Tracheal epithelial cell (primary cell): ENCODE data around the gene PLA2G12B. TPM values are rescaled to one million over a fixed set of nuclear protein-coding genes. Genes with fewer than 3 reads are reported as not detected.

Experiments
- total RNA-seq: library from RNA; depleted of rRNA; stranded (reverse); fragments of >200 nt; gene quantifications from 2 replicates; pipeline ENCODE4 v1.2.1, GENCODE V29; 2014

The PLA2G12B gene
- total RNA-seq = not detected in 2 replicates

GRCh38 chr10:72954596-72955554 lies at the start of gene PLA2G12B:
Gene PLA2G12B (minus strand): TSS chr10:72954806. CDS start chr10:72954685, 121 bp downstream.

GRCh38 chr10:72893136-72893798 lies 61.3 kb downstream of the PLA2G12B start, which contains the start of gene OIT3:
Gene OIT3 (plus strand): TSS chr10:72893739. CDS start chr10:72893799, 60 bp downstream.

Other genes with a start within 250 kb of the PLA2G12B start
- gene OIT3, start 61.1 kb downstream of the PLA2G12B start, total RNA-seq = under 0.01 TPM in 1 of 2 replicates, not detected in the other
- gene P4HA1, start 142.1 kb upstream of the PLA2G12B start, total RNA-seq = 168 and 254 TPM in 2 replicates
- 0.72 and 1.3 TPM in 2 replicates for gene NUDT13, start 155.6 kb upstream of the PLA2G12B start, total RNA-seq
- gene ECD, start 213.2 kb upstream of the PLA2G12B start, total RNA-seq = 16.4 and 21.2 TPM in 2 replicates
- gene FAM149B1, start 213.3 kb upstream of the PLA2G12B start, total RNA-seq = 11.7 and 17.1 TPM in 2 replicates